Loucy (cell line): ENCODE measurements around the gene HSD17B8.

Experiments
- CTCF ChIP-seq: fragments of 200-600 bp; sonication (generic); conservative IDR thresholded peaks from 2 replicates; pipeline ENCODE4 v1.5.1; 2014; ENCODE audit warnings: mild to moderate bottlenecking, antibody characterized with exemption, low read length
- EZH2phosphoT487 ChIP-seq: fragments of 200-600 bp; IDR thresholded peaks from 2 replicates; pipeline ENCODE4 v1.6.1; 2018; ENCODE audit warnings: antibody characterized with exemption, mild to moderate bottlenecking, moderate library complexity, borderline replicate concordance

GRCh38 chr6:33189625-33190448 lies 14.6 kb upstream of the HSD17B8 start:
- TF ChIP-seq CTCF (no peak), EZH2phosphoT487 (no peak)
